CD4-positive, alpha-beta T cell treated with Interleukin-12 subunit alpha and Interleukin-12 subunit beta, for 1 hour (primary cell): Measurements from ENCODE around the gene S100B.
"Not testable (repeated sequence)": the region's sequence is repeated elsewhere in the genome, so short reads cannot be mapped to it uniquely, and the experiment has no call there.

ENCODE experiments used
- DNase-seq: peaks from one replicate; pipeline ENCODE4 v3.0.0-alpha.2; 2020

The S100B gene

GRCh38 chr21:46604975-46605766 is at the start of gene S100B:
Gene S100B (minus strand): TSS chr21:46605082. CDS start chr21:46602415, 2,667 bp downstream.
- DNase-seq, result no peak

GRCh38 chr21:46651121-46651520 is 46.2 kb upstream of the S100B start:
- DNase-seq, result no peak

GRCh38 chr21:46650476-46651098 is 45.7 kb upstream of the S100B start:
- no peak for DNase-seq

DNA sequence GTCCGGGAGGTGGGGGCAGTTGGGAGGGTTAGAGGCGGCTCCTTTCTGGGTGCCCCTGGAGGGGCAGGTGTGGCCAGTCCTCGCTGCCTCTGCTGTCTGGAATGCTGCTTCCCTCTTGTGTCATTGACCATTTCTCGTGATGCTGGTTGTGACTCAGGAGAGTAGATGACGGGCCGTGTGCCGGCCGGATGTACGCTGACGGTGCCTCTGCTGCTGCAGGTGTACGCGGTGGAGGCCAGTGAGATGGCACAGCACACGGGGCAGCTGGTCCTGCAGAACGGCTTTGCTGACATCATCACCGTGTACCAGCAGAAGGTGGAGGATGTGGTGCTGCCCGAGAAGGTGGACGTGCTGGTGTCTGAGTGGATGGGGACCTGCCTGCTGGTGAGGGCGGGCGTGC is 44.5 kb upstream of the S100B start:
- no peak for DNase-seq

DNA sequence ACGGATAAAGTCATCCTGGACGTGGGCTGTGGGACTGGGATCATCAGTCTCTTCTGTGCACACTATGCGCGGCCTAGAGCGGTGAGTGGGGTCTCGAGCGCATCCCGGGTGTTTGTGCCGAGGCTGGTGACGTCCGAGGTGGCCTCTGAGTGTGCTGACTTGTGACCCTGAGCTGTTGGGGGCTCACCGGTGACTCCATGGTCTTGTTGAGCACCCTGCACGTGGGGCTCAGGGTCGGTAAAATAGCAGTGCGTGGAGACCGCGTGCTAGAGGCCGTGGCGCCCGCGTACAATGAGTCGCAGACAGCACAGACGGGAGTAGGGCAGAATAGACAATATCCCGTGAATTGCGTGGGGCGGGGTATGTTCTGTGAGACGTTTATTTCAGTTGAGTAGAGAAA is 43.7 kb upstream of the S100B start:
- no peak for DNase-seq

- no peak for DNase-seq
Observed at GRCh38 chr21:46646541-46647154, 41.8 kb upstream of the S100B start.

GRCh38 chr21:46645840-46646239 is 41.0 kb upstream of the S100B start:
- no peak for DNase-seq

DNA sequence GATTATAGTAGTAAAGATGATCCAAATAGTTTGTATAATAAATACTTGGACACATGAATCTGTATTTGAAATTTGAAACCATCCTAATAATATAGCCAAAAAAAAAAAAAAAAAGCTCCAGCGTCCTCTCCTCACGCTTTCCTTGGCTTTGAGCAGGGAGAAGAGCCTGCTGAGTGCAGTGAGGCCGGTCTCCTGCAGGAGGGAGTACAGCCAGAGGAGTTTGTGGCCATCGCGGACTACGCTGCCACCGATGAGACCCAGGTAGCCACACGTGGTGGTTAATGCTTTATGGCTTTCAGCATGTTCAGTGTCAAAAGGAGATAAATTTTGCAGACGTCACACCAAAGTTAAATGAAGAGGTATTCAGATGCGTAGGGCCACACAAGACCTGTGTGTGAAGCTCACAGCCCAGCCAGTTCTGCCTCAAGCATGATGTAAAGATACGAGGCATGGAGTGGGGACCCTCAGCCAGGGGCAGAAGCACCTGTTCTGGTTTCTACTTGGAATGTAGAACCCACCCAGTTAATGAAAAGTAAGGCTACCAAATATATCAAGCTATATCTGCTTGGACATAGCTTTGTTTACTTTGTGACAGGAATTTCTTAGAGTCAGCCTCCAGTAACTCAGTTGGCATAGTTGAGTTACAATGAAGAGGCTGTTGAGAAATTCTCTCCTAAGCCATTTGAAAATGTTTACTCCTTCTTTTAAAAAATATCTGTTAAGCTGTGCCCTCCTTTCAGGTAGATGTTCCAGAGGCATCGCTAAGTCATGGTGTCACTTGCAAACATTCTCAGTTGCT is 38.7 kb upstream of the S100B start:
- no peak for DNase-seq

GRCh38 chr21:46641656-46642055 is 36.8 kb upstream of the S100B start:
- no peak for DNase-seq

GRCh38 chr21:46639489-46640386 is 34.9 kb upstream of the S100B start:
- DNase-seq, result peak; percentile 36

- no peak for DNase-seq
Observed at GRCh38 chr21:46637952-46638746, 33.3 kb upstream of the S100B start.

GRCh38 chr21:46636550-46637285 is 31.8 kb upstream of the S100B start:
- peak; percentile 26 for DNase-seq

DNA sequence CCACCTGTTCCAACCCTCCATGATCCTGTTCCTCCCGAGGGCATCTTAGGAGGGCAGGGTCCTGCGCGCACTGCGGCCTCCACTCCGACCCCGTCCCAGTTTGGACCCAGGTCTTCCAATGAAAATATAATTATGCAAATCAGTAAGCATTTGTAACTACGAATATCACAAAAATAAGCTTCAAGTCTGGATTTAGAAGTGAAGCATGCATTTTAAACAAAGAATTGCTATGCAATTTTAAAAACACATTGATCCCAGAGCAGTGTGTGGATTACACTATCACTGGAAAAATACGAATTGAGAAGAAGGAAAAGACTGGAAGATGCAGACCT is 31.3 kb upstream of the S100B start:
- DNase-seq, result no peak

DNA sequence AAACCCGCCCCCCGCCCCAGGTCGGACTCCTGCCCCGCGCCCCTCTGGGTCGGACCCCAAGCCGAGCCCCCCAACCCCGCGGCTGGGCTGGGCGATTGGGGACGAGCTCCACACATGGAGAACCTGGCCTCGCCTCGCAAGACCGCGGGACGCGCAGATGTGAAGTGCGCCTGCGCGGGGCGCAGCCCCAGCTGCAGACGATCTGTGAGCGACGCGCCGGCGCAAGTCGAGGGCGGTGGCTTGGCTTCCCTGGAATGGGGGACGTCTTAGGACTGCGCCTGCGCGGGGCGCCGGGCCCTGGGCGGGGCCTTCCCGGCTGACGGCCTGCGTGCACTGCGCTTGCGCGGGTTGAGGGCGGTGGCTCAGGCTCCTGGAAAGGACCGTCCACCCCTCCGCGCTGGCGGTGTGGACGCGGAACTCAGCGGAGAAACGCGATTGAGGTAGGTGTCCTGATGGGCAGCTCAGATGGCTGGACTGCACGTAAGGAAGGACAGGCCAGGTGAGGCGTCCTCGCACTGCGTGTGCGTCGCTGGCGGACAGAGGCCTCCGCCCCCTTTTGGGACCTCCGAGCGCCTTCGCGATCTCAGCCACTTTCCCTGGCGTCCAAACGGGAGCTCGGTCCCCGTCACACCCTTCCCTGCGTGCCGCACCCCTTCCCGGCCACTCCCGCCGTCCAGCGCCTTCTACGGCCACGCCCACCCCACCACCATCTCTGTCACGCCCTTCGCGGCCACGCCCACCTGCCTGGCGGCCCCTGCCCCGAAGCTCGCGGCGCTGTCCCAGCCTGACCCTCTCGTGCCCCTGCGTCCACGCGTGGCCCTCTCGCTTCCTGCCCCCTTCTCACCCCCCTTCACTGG is 30.7 kb upstream of the S100B start, which contains the start of gene PRMT2:
Gene PRMT2, plus strand, starts transcription at position 351 of the 857 bp plus-strand sequence. CDS start 1,278 bp downstream, outside the sequence.
- peak; percentile 98 for DNase-seq

DNA sequence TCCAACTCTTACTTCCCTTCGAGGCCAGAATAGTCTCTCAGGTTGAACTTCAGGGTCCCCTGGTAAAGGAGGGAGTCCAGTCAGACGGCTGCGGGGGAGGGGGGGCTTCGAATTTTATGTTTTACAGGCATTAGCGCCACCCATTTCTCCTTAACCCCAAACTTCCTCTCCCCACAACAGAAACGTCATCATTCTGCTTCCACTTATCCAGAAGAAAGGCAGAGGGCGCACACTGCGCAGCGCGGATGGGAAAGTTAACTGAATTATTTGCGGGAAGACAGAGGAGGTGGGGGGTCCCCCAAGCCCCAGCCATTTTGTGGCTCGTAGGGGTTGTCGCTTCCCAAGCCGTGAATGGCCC is 30.1 kb upstream of the S100B start:
- peak; percentile 62 for DNase-seq

GRCh38 chr21:46634427-46634826 is 29.5 kb upstream of the S100B start:
- no peak for DNase-seq

- peak; percentile 60 for DNase-seq
Observed at GRCh38 chr21:46633566-46633965, 28.7 kb upstream of the S100B start.

DNA sequence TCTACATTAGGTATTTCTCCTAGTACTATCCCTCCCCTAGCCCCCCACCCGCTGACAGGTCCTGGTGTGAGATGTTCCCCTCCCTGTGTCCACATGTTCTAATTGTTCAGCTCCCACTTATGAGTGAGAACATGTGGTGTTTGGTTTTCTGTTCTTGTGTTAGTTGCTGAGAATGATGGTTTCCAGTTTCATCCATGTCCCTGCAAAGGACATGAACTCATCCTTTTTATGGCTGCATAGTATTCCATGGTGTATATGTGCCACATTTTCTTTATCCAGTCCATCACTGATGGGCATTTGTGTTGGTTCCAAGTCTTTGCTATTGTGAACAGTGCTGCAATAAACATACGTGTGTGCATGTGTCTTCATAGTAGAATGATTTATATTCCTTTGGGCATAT is 26.0 kb upstream of the S100B start:
- not testable (repeated sequence) for DNase-seq

- DNase-seq, result no peak
Observed at GRCh38 chr21:46628868-46629267, 24.0 kb upstream of the S100B start.

- DNase-seq, result no peak
Observed at GRCh38 chr21:46627726-46628125, 22.8 kb upstream of the S100B start.
